KOPT-K1 (cell line): ENCODE data around the gene MEPCE.
A peak's percentile ranks its signal among the peaks of the same experiment; 100 is the strongest.

Source experiments
- H3K27ac ChIP-seq: fragments of 200-600 bp; sonication (generic); 2 replicates; pipeline ENCODE4 v1.5.1; 2016; ENCODE audit warnings: antibody characterized with exemption, mild to moderate bottlenecking, low read depth, low read length; ENCODE audit not compliant: poor library complexity, severe bottlenecking
- H3K36me3 ChIP-seq: fragments of 200-600 bp; sonication (generic); 2 replicates; pipeline ENCODE4 v1.5.1; 2017; ENCODE audit warnings: antibody characterized with exemption, mild to moderate bottlenecking, low read length, moderate library complexity; ENCODE audit not compliant: insufficient read depth
- H3K9me3 ChIP-seq: fragments of 200-600 bp; sonication (generic); 2 replicates; pipeline ENCODE4 v1.5.1; 2017; ENCODE audit warnings: antibody characterized with exemption, low read length, mild to moderate bottlenecking; ENCODE audit not compliant: insufficient read depth, poor library complexity, severe bottlenecking

The MEPCE gene

DNA sequence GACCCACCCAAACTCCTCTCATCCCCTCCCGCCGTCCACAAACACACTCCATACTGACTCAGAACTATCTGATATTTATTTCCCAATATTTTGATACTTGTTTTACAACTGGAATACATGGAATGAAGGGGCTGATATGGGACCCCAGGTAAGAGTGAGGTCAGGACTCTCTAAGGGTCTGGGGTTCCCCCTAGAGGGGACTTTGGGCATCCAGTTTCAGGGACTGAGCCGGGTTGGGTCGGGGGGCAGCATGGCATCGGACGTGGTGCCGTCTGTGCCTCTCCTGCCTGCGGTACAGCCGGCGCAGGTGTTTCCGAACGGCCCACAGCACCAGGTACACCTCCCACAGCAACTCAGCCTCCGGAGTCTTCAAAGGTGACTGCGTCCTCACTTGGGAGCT lies 26.9 kb downstream of the MEPCE start:
- H3K9me3 ChIP-seq: no peaks in the 10 kb centered on the region
- H3K27ac ChIP-seq: no peak overlapping the region
- H3K36me3 ChIP-seq: peaks cover 14% of the 10 kb centered on the region

DNA sequence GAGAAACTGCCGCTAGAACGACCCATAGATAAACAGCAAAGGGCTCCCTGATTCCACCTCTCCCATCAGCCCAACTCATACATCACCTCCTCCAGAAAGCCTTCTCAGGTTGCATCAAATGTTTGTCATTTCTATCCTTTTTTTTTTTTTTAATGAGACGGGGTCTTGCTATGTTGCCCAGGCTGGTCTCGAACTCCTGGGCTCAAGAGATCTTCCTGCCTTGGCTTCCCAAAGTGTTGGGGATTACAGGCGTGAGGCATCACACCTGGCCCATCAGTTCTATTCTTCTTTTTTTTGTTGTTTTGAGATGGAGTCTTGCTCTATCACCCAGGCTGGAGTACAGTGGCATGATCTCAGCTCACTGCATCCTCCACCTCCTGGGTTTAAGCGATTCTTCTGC lies 27.4 kb downstream of the MEPCE start:
- Histone ChIP-seq H3K27ac (no peak overlapping the region), H3K36me3 (peaks cover 16% of the 10 kb centered on the region), H3K9me3 (no peaks in the 10 kb centered on the region)

DNA sequence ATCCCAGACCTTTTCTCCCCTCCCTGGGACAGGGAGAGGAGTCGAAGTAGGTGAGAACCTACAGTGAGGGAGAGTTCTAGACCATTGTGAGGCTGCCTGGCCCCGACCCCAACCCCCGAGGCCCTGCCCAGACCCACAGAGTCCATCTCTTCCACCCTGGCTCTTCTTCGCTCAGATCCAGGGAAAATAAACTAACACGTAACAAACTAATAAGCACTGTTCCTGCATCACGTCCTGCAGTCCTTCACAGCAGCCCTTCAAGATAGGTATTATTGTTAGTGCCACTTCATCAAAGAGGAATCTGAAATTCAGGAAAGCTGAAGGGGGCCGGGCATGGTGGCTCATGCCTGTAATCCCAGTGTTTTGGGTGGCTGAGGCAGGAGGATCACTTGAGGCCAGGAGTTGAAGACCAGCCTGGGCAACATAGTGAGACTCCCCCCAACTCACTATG lies 34.6 kb downstream of the MEPCE start, which contains the start of gene SPACDR:
Gene SPACDR, minus strand, starts transcription at position 51 of the 451 bp plus-strand sequence. CDS start 235 bp downstream, outside the sequence.
- Histone ChIP-seq H3K27ac (no peak within 1 kb of the TSS), H3K9me3 (no peaks in the 10 kb centered on the region), H3K36me3 (peaks cover 67% of the 10 kb centered on the region)

DNA sequence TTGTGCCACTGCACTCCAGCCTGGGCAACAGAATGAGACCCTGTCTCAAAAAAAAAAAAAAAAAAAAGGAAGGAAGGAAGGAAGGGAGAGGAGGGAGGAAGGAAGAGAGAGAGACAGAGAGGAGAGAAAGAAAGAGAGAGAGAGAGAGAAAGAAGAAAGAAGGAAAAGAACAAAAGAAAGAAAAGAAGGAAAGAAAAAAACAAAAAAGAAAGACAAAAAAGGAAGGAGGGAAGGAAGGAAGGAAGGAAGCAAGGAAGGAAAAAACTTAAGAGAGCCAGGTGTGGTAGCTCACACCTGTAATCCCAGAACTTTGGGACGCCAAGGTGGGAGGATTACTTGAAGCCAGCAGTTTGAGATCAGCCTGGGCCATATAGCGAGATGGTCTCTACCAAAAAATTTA lies 35.2 kb downstream of the MEPCE start:
- Histone ChIP-seq H3K27ac (no peak overlapping the region), H3K9me3 (no peaks in the 10 kb centered on the region), H3K36me3 (peaks cover 67% of the 10 kb centered on the region)

DNA sequence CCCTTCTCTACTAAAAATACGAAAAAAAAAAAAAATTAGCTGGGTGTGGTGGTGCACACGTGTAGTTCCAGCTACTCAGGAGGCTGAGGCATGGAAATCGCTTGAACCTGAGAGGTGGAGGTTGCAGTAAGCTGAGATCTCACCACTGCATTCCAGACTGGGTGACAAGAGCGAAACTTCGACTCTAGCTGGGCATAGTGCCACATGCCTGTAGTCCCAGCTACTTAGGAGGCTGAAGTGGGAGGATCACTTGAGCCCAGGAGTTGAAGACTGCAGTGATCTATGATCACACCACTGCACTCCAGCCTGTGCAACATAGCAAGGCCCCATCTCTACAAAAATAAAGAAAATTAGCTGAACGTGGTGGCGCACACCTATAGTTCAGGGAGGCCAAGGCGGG lies 35.7 kb downstream of the MEPCE start:
- peaks cover 71% of the 10 kb centered on the region for H3K36me3 ChIP-seq
- H3K9me3 ChIP-seq: no peaks in the 10 kb centered on the region
- H3K27ac ChIP-seq: no peak overlapping the region

DNA sequence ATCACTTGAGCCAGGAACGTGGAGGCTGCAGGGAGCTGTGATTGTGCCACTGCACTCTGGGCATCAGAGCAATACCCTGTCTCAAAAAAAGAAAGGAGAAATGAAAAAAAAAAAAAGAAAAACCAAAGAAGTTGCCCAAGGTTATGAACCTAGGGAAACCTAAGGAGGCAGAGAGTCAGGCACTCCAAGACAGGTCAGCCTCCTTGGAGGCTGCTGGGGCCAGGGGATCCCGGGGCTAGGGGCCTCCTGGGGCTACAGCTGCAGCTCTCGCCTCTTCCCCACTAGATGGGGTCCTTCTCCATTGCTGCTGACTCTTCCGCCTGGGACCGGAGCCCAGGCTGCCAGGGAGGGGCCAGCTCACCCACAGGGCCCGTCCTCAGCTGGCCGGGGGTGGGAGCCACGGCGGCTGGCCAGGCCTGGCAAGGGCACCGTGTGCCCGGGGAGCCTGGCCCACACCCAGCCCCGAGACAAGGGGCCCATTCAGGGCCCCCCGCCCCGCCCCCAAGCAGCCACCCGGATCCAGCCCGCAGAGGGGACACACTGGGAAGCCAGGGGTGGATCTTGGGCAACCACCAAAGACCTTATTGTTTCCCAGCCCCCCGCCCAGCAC lies 36.2 kb downstream of the MEPCE start:
- Histone ChIP-seq H3K36me3 (peaks cover 71% of the 10 kb centered on the region), H3K9me3 (no peaks in the 10 kb centered on the region), H3K27ac (no peak overlapping the region)

DNA sequence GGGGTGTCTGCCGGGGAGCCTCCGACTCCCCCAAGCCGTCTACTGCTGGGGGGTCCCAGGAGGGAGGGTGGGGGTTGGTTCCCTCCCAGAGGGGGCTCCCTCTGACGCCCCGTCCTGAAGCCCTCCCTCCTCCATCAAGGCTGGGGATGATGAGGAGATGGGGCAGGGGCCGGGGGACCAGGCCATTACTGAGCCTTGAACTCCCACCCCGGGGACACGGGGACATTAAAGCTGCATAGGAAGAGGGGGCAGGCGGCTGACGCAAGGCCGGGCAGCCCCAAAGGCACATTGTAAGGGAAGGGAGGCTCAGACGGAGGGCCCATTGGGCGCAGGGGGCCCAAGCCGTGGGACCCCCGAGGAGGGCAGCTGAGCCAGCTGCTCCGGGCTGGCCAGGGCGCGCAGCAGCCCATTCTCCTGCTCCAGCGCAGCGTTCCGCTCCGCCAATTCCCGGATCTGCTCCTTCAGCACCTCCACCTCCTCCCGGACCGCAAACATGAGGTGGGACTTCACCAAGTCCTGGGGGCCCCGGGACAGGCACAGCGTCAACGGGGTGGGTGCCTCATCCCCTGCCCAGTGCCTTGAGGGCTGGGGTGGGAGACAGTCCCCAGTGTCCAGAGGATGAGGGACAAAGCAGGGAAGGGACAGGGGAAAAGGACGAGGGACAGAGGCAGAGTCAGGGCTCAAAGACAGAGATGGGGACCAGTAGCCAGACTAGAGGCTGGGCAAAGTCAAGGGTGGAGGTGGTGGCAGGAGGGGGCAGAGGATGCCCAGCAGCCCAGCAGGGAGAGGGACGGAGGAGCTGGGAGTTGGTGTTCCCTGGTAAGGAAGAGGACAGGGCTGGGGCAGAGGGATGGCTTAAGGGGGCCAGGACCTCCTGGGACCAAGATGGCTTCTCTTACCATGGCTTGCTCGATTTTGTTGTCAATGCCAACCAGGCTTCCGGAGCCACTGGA lies 37.3 kb downstream of the MEPCE start:
- peaks cover 71% of the 10 kb centered on the region for H3K36me3 ChIP-seq
- no peaks in the 10 kb centered on the region for H3K9me3 ChIP-seq
- H3K27ac ChIP-seq: no peak overlapping the region

DNA sequence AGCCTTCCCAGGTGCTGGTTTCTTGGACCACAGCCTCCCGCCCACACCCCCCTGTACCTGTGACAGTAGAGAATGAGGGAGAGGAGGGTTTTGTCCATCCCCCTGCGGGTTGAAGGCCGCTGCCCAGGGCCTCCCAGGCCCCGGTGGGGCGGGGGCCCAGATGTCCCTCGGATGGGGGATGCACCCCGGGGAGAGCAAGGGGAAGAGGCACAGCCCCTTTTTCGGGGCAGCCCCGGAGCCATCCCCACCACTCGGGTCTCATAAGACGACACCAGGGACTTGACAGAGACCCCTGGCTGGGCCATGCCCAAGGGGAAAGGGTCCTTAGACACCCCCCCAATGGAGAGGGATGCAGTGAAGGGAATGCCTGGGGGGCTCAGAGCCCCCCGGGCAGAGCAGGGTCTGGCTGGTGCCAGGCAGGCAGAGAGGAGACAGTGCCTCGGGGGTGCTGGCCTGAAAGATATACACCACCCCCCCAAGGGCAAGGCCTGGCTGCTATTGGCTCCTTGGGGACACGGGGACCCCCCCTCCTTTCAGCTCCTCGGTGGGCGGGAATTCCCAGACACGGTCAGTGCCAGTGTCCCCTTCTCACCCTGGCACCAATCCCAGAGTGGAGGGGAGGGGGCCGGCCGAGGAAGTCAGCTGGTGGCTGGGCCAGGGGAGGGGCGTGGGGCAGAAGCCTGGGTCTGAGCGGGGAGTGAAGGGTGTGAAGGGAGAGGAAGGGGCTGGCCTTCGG lies 38.2 kb downstream of the MEPCE start:
- peaks cover 77% of the 10 kb centered on the region for H3K36me3 ChIP-seq
- H3K9me3 ChIP-seq: no peaks in the 10 kb centered on the region
- H3K27ac ChIP-seq: no peak overlapping the region

DNA sequence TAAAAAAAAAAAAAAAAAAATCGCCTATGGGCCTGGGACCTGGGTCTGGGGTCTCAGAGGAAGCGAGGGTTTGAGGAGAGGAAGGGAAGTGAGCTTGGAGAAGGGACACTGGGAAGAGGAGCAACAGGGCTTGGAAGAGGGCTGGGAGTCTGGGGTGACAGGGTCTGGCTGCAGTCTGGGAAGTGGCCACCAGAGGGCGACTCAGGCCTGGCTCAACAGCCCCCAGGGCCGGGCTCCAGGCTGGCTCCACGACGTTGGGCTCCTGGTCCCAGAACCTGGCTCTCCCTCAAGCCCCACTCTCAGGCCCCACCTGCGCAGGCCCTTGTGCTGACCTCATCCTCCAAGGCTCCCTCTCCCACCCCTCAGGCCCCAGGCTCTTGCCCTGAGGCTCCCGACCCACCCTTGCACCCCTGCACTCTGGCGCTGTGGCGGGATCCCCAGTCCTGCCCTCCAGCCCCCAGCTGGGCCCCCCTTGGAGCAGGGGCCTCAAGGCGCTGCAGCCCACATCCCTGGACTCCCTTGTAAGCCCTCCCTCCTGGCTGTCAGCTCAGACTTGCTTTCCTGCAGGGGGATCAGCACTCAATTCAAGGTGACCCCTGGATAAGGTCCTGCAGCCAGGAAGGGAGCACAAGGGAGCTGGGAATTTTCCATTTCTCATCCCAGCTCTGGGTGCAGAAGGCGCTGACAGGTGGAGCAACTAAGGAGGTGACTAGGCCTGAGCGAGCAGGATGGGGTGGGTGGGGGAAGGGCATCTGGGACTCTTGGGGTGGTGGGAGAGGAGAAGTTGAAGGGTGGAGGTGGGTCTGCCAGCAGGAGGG lies 39.8 kb downstream of the MEPCE start:
- H3K36me3 ChIP-seq: peaks cover 82% of the 10 kb centered on the region
- H3K9me3 ChIP-seq: no peaks in the 10 kb centered on the region
- no peak overlapping the region for H3K27ac ChIP-seq

DNA sequence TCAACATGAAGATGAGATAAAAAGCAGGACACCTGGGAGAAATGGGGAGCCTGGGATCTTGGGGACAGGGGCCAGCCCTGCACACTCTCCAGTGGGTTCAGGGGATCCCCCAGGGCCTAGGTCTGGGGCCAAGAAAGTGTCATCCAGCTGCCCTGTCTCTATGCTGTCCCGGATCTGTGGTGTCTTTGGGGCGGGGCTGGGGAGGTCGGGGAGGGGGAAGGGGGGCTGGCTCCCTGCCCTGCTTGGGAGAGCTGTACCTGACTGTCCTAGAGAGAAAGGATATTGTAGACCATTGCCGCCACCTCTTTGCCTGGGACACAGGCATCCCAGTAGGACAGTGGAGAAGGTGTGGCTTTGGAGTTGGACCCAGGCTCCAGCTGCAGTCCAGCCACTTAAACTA lies 41.4 kb downstream of the MEPCE start:
- no peaks in the 10 kb centered on the region for H3K9me3 ChIP-seq
- H3K36me3 ChIP-seq: peaks cover 87% of the 10 kb centered on the region
- H3K27ac ChIP-seq: no peak overlapping the region

DNA sequence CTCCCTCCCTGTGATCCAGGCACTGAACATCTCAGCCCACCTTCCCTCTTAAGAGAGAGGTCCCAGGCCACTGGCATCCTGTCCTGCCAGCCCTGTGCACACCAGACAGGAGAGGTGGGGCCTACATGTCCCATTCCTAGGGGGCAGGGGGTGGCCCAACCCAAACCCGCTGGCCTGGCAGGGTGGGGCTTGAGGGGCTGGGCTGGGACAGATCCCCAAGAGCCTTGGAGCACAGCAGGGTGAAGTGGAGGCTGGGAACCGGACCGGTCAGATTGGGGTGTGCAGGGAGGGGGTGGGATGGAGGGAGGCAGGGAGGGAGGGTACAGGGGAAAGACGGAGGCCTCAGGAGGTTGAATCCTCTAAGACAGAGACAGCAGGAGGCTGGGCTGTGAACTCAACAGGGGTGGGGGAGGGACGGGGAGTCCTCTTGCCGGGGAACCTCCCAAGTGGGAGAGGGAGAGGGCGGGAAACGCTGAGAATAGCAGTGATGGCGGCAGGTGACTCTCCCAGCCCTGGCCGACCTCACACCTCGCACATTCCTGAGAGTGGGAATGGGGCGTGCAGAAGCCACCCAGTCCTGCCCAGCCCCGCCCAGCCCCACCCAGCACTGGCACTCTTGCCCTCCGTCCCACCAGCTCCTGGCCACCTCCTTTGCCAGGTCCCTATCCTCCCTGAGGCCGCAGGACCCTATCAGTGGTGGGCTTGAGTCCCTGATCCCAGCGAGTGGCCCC lies 42.7 kb downstream of the MEPCE start:
- Histone ChIP-seq H3K9me3 (no peaks in the 10 kb centered on the region), H3K36me3 (peaks cover 90% of the 10 kb centered on the region), H3K27ac (no peak overlapping the region)

DNA sequence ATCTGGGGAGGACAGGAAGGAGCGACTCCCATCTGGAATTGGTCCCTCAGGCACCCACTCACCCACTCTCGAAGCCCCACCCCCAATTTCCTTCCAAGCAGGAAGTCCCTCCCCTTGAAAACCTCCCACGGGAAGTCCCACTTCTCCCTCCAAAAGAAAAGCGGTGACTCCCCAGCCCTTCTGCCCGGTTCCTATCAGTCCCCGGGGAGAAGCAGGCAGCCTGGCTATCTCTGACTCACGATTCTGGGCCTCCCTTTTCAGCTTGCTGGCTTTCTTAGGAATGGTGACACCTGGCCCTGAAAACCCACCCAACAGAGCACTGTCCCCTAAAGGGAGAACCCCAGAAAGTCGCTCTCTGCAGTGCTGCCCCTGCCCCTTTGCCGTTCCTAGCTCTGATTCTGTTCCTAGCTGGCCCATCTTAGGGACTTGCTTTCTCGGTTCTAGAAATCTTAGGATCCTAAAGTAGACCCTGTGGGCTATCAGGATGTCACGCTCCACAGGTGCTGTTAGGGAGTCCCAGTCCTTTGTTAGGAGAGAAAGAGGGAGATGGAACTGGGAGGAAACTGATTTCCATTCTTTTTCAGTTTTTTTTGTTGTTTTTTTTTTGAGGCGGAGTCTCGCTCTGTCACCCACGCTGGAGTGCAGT lies 43.3 kb downstream of the MEPCE start:
- no peak overlapping the region for H3K27ac ChIP-seq
- peaks cover 85% of the 10 kb centered on the region for H3K36me3 ChIP-seq
- H3K9me3 ChIP-seq: no peaks in the 10 kb centered on the region

DNA sequence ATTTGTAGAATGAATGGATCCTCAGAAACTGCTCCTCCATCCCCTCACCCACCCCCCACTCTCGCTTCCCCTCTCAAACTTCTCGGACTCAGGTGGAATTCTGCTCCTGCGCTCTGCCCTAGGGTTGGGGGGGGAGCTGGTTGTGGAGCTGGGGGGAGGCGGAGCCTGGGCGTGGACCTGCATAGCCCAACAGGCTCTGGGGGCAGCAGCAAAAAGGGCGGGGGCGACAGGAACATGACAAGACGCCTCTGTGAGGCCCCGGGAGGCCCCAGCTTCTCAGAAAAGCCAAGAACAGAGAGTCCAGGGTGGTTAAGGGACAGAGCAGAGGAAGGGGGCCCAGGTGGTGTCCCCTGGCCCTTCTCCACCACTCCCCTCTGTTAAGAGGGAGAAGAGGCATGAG lies 45.9 kb downstream of the MEPCE start:
- Histone ChIP-seq H3K9me3 (no peaks in the 10 kb centered on the region), H3K36me3 (peaks cover 66% of the 10 kb centered on the region), H3K27ac (peak overlapping the region; percentile 87)
